SK-N-SH (cell line): ENCODE results near the gene TFIP11. TPM values are rescaled to one million over a fixed set of nuclear protein-coding genes. Genes with fewer than 3 reads are reported as not detected.

Source experiments
- CTCF ChIA-PET: fragments of 300-600, 350-600 bp; formaldehyde crosslinking; extraction: SDS; loops from one replicate; lab custom pipeline; 2021; lab: Yijun Ruan, JAX
- POLR2A ChIA-PET: fragments of 350-600 bp; sonication (Branson Sonifier 250); formaldehyde crosslinking; extraction: SDS; loops from one replicate; lab custom pipeline; 2020; ENCODE audit warnings: antibody characterized with exemption, inconsistent platforms; lab: Yijun Ruan, JAX
- DNase-seq: peaks from one replicate; pipeline ENCODE4 v3.0.0; 2012
- H2AFZ ChIP-seq: fragments of 200-600 bp; sonication (generic); 2 replicates; pipeline ENCODE4 v1.8.1; 2016; ENCODE audit warnings: antibody characterized with exemption, mild to moderate bottlenecking, low read depth
- H3F3A ChIP-seq: fragments of 200-600 bp; sonication (generic); replicated peaks from 2 replicates; pipeline ENCODE3; 2016; ENCODE audit warnings: antibody characterized with exemption, mild to moderate bottlenecking; ENCODE audit not compliant: insufficient read depth
- H3K27ac ChIP-seq, 2 experiments: fragments of 200-500 bp in 1 of 2; fragments of 200-600 bp in 1 of 2; sonication (Bioruptor generic) in 1 of 2; sonication (generic), shearing (Covaris generic) in 1 of 2; 2 replicates each; pipeline versions ENCODE4 v1.5.1 to v1.6.1; 2014 to 2016; ENCODE audit warnings: low read depth in 2 of 2, inconsistent platforms in 1 of 2, low read length in 1 of 2, mild to moderate bottlenecking in 1 of 2, mixed read lengths in 1 of 2
- H3K27me3 ChIP-seq: fragments of 200-600 bp; sonication (generic), shearing (Covaris generic); 2 replicates; pipeline ENCODE4 v1.6.1; 2016; ENCODE audit warnings: mixed run types; ENCODE audit not compliant: insufficient read depth
- H3K36me3 ChIP-seq, 2 experiments: fragments of 200-500 bp in 1 of 2; fragments of 200-600 bp in 1 of 2; sonication (Bioruptor generic) in 1 of 2; sonication (generic) in 1 of 2; replicated peaks in 1 of 2; 2 replicates each; pipeline versions ENCODE3 to v1.5.1; 2014 to 2016; ENCODE audit warnings: low read length in 1 of 2, mild to moderate bottlenecking in 1 of 2; ENCODE audit not compliant: insufficient read depth in 2 of 2, control insufficient read depth in 1 of 2
- H3K4me1 ChIP-seq, 2 experiments: fragments of 200-500 bp in 1 of 2; fragments of 200-600 bp in 1 of 2; sonication (Bioruptor generic) in 1 of 2; sonication (generic), shearing (Covaris generic) in 1 of 2; 2 replicates each; pipeline versions ENCODE4 v1.5.1 to v1.6.1; 2014 to 2016; ENCODE audit warnings: low read depth in 1 of 2, low read length in 1 of 2, mixed run types in 1 of 2; ENCODE audit not compliant: insufficient read depth in 2 of 2, control insufficient read depth in 1 of 2
- H3K4me2 ChIP-seq: fragments of 200-600 bp; sonication (generic), shearing (Covaris generic); 2 replicates; pipeline ENCODE4 v1.6.1; 2017; ENCODE audit warnings: mixed run types
- H3K4me3 ChIP-seq, 2 experiments: fragments of 200-500 bp in 1 of 2; fragments of 200-600 bp in 1 of 2; sonication (Bioruptor generic) in 1 of 2; sonication (generic), shearing (Covaris generic) in 1 of 2; 2 replicates each; pipeline versions ENCODE4 v1.5.1 to v1.8.1; 2014 to 2016; ENCODE audit warnings: low read depth in 2 of 2, inconsistent platforms in 1 of 2, low read length in 1 of 2, mild to moderate bottlenecking in 1 of 2, mixed read lengths in 1 of 2, moderate library complexity in 1 of 2
- H3K79me2 ChIP-seq: fragments of 200-600 bp; sonication (generic); 2 replicates; pipeline ENCODE4 v1.8.1; 2017; ENCODE audit warnings: mild to moderate bottlenecking; ENCODE audit not compliant: insufficient read depth
- H3K9ac ChIP-seq: fragments of 200-600 bp; sonication (generic); 2 replicates; pipeline ENCODE4 v1.6.1; 2017; ENCODE audit warnings: mixed run types
- H3K9me2 ChIP-seq: fragments of 200-600 bp; sonication (generic); 2 replicates; pipeline ENCODE4 v1.6.1; 2017; ENCODE audit warnings: mixed run types
- H3K9me3 ChIP-seq: fragments of 200-600 bp; sonication (generic); 2 replicates; pipeline ENCODE4 v1.6.1; 2017; ENCODE audit warnings: mixed run types, mild to moderate bottlenecking, moderate library complexity
- H4K20me1 ChIP-seq: fragments of 200-600 bp; sonication (generic); 2 replicates; pipeline ENCODE4 v1.6.1; 2017; ENCODE audit warnings: mild to moderate bottlenecking, mixed run types; ENCODE audit not compliant: insufficient read depth
- CHD2 ChIP-seq: fragments of 150-350 bp; IDR thresholded peaks from 2 replicates; pipeline ENCODE4 v1.6.1; 2018; ENCODE audit warnings: low read length; ENCODE audit not compliant: partially characterized antibody
- ELF1 ChIP-seq: IDR thresholded peaks from 2 replicates; pipeline ENCODE4 v1.4.0; 2012
- EP300 ChIP-seq, 2 experiments: IDR thresholded peaks; 2 replicates each; pipeline versions ENCODE4 v1.4.0 to v1.6.1; 2012; ENCODE audit warnings: borderline replicate concordance in 1 of 2, low read depth in 1 of 2, low read length in 1 of 2
- EZH2phosphoT487 ChIP-seq: fragments of 200-600 bp; sonication (generic); IDR thresholded peaks from 2 replicates; pipeline ENCODE4 v1.6.1; 2017; ENCODE audit warnings: low read depth, mixed run types, mild to moderate bottlenecking, antibody characterized with exemption, moderate library complexity, borderline replicate concordance
- GABPA ChIP-seq: IDR thresholded peaks from 2 replicates; pipeline ENCODE4 v1.4.0; 2012; ENCODE audit warnings: low read depth, mild to moderate bottlenecking
- GATA2 ChIP-seq: sonication (generic); formaldehyde crosslinking; IDR thresholded peaks from 2 replicates; pipeline ENCODE4 v1.5.0; 2020; ENCODE audit warnings: mild to moderate bottlenecking, missing genetic modification reagents
- JUND ChIP-seq: IDR thresholded peaks from 2 replicates; pipeline ENCODE4 v1.4.0; 2012
- MAX ChIP-seq: IDR thresholded peaks from 2 replicates; pipeline ENCODE4 v1.4.0; 2012; ENCODE audit warnings: low read depth
- NRF1 ChIP-seq: IDR thresholded peaks from 2 replicates; pipeline ENCODE4 v1.6.1; 2012; ENCODE audit warnings: low read depth, mild to moderate bottlenecking, low read length
- POLR2AphosphoS5 ChIP-seq: IDR thresholded peaks from 2 replicates; pipeline ENCODE4 v1.6.1; 2012; ENCODE audit warnings: low read depth, low read length
- RAD21 ChIP-seq: IDR thresholded peaks from 2 replicates; pipeline ENCODE4 v1.6.1; 2012; ENCODE audit warnings: mild to moderate bottlenecking, low read length
- REST ChIP-seq: IDR thresholded peaks from 2 replicates; pipeline ENCODE4 v1.6.1; 2012; ENCODE audit warnings: mild to moderate bottlenecking, low read depth, low read length, moderate library complexity
- RFX5 ChIP-seq: IDR thresholded peaks from 2 replicates; pipeline ENCODE4 v1.6.1; 2012; ENCODE audit warnings: mild to moderate bottlenecking, improper control_type of control experiment, low read length
- RXRA ChIP-seq: IDR thresholded peaks from 2 replicates; pipeline ENCODE4 v1.4.0; 2012; ENCODE audit warnings: low read depth, mild to moderate bottlenecking, borderline replicate concordance
- TCF12 ChIP-seq: IDR thresholded peaks from 2 replicates; pipeline ENCODE4 v1.4.0; 2012
- YY1 ChIP-seq: IDR thresholded peaks from 2 replicates; pipeline ENCODE4 v1.4.0; 2012; ENCODE audit warnings: low read depth, mild to moderate bottlenecking
- WGBS: methylation state at CpG from one replicate; pipeline ENCODE4 v1.1.6; 2017; ENCODE audit warnings: low lambda C conversion rate; 5-methylcytosine and 5-hydroxymethylcytosine counted together
- polyA plus RNA-seq, 3 experiments: library from polyadenylated mRNA; depleted of rRNA; stranded (reverse); fragments of >200 nt; gene quantifications; 2 replicates each; pipeline ENCODE4 v1.2.3, GENCODE V29; 2012
- TF ChIP-seq, protein P1 (sequence below): IDR thresholded peaks from 2 replicates; pipeline ENCODE4 v1.4.0; 2012; ENCODE audit warnings: low read depth, borderline replicate concordance

The TFIP11 gene
- polyA plus RNA-seq, 1 of the 3 experiments (the other 2 are of a cell fraction) = 32.8 TPM

DNA sequence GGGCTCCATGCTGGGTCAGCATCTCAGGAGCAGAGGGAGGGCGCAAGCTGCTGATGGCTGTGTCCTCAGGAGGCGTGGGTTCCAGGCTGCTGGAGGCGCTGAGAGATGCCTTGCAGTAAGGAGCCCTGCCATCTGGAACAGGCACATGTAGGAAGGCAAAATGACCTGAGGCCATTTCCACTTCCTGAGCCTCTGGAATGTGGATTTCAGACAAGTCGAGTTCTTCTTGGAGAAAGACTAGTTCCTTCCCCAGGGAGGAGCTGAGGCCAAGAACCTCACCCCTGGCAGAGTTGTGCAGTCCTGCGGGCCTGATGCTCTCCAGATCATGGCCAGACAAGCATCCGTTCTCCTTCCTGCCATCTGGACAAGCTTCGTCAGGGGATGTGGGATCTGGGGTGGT is 48.0 kb downstream of the TFIP11 start:
- H2AFZ ChIP-seq = no peak overlapping the region
- no peaks in the 10 kb centered on the region for H3K27me3 ChIP-seq
- ChIA-PET POLR2A (interaction anchor here (1.0 kb wide), 1 partner anchor 100 kb away, joined by 3 read pairs; no protein-coding TSS in a partner anchor), CTCF (interaction anchor here (1.5 to 6.2 kb wide), 2 partner anchors 66 to 99 kb away, joined by 6 to 99 read pairs; no protein-coding TSS in a partner anchor)
- DNase-seq = no peak
- no peaks in the 10 kb centered on the region for H3K9me2 ChIP-seq
- whole genome bisulfite sequencing = 80% methylated on average over 2 of the region's 7 CpGs
- no peak overlapping the region for H3K9ac ChIP-seq
- peaks cover 8% of the 10 kb centered on the region; the same call in 1 of the 2 replicates for H3K79me2 ChIP-seq
- H3F3A ChIP-seq = peaks cover 3% of the 10 kb centered on the region
- H3K27ac ChIP-seq = no peak overlapping the region
- H3K4me1 ChIP-seq = peaks cover 0 to 2% of the 10 kb centered on the region in 2 experiments; a peak in 2 of 4 replicates
- H3K4me2 ChIP-seq = no peak overlapping the region
- peaks cover 5% of the 10 kb centered on the region for H4K20me1 ChIP-seq
- no peak overlapping the region for H3K4me3 ChIP-seq
- no peaks in the 10 kb centered on the region for H3K9me3 ChIP-seq
- TF ChIP-seq EZH2phosphoT487 (no peak), RXRA (no peak), GATA2 (no peak), CHD2 (no peak), RAD21 (no peak), POLR2AphosphoS5 (no peak), ELF1 (no peak), YY1 (no peak), NRF1 (no peak), TCF12 (no peak), MAX (no peak), RFX5 (no peak), EP300 (IDR thresholded peaks at IDR 0.05; ENCODE audit: borderline replicate concordance in 1 of 2, low read depth in 1 of 2, low read length in 1 of 2) (no peak), JUND (no peak), REST (no peak), GABPA (no peak)
- TF ChIP-seq, protein P1, sequence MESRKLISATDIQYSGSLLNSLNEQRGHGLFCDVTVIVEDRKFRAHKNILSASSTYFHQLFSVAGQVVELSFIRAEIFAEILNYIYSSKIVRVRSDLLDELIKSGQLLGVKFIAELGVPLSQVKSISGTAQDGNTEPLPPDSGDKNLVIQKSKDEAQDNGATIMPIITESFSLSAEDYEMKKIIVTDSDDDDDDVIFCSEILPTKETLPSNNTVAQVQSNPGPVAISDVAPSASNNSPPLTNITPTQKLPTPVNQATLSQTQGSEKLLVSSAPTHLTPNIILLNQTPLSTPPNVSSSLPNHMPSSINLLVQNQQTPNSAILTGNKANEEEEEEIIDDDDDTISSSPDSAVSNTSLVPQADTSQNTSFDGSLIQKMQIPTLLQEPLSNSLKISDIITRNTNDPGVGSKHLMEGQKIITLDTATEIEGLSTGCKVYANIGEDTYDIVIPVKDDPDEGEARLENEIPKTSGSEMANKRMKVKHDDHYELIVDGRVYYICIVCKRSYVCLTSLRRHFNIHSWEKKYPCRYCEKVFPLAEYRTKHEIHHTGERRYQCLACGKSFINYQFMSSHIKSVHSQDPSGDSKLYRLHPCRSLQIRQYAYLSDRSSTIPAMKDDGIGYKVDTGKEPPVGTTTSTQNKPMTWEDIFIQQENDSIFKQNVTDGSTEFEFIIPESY = no peak
- H3K36me3 ChIP-seq = peaks cover 41 to 88% of the 10 kb centered on the region in 2 experiments
